Stimulated activated CD4-positive, alpha-beta T cell treated with anti-CD3 and anti-CD28 coated beads, Interleukin-2, amount 100 ng/mL, for 24 hours (primary cell): Measurements from ENCODE around the gene PRMT2.
"Not testable (repeated sequence)": the region's sequence is repeated elsewhere in the genome, so short reads cannot be mapped to it uniquely, and the experiment has no call there.

ENCODE experiments used
- DNase-seq, 2 donors: peaks; one replicate each; pipeline ENCODE4 v3.0.0-alpha.2; 2020

The PRMT2 gene

GRCh38 chr21:46618738-46619379, 16.6 kb upstream of the PRMT2 start:
- DNase-seq = no peak

- no peak for DNase-seq
Measured at GRCh38 chr21:46619846-46620245, 15.6 kb upstream of the PRMT2 start.

- DNase-seq = no peak
Measured at GRCh38 chr21:46620846-46621245, 14.6 kb upstream of the PRMT2 start.

- DNase-seq = no peak
Measured at GRCh38 chr21:46621457-46622182, 13.9 kb upstream of the PRMT2 start.

GRCh38 chr21:46622226-46622625, 13.2 kb upstream of the PRMT2 start:
- DNase-seq = peak in 1 of 2 donors; percentile 29

- DNase-seq = no peak
Measured at GRCh38 chr21:46624050-46624449, 11.4 kb upstream of the PRMT2 start.

- DNase-seq = no peak
Measured at GRCh38 chr21:46625759-46626158, 9.7 kb upstream of the PRMT2 start.

GRCh38 chr21:46626536-46626935, 8.9 kb upstream of the PRMT2 start:
- no peak for DNase-seq

- no peak for DNase-seq
Measured at GRCh38 chr21:46626975-46627501, 8.4 kb upstream of the PRMT2 start.

GRCh38 chr21:46627726-46628125, 7.7 kb upstream of the PRMT2 start:
- DNase-seq = no peak

- DNase-seq = no peak
Measured at GRCh38 chr21:46628868-46629267, 6.6 kb upstream of the PRMT2 start.

- DNase-seq = not testable (repeated sequence)
Measured at GRCh38 chr21:46630915-46631314, 4.6 kb upstream of the PRMT2 start.

- DNase-seq = no peak
Measured at GRCh38 chr21:46633566-46633965, 1.9 kb upstream of the PRMT2 start.

GRCh38 chr21:46634427-46634826, 1.0 kb upstream of the PRMT2 start:
- DNase-seq = peak in 1 of 2 donors; percentile 17

GRCh38 chr21:46634966-46635323, 529 bp upstream of the PRMT2 start:
- DNase-seq = no peak

GRCh38 chr21:46636181-46636512, 673 bp downstream of the PRMT2 start:
- no peak for DNase-seq

GRCh38 chr21:46636550-46637285, 1.2 kb downstream of the PRMT2 start:
- no peak for DNase-seq

GRCh38 chr21:46637952-46638746, 2.7 kb downstream of the PRMT2 start:
- no peak for DNase-seq

- DNase-seq = no peak
Measured at GRCh38 chr21:46639489-46640386, 4.3 kb downstream of the PRMT2 start.

- no peak for DNase-seq
Measured at GRCh38 chr21:46641656-46642055, 6.2 kb downstream of the PRMT2 start.

GRCh38 chr21:46643379-46644177, 8.1 kb downstream of the PRMT2 start:
- no peak for DNase-seq
